Central memory CD8-positive, alpha-beta T cell (primary cell): ENCODE measurements around the gene ITPK1.
"Not testable (repeated sequence)": the region's sequence is repeated elsewhere in the genome, so short reads cannot be mapped to it uniquely, and the experiment has no call there.

ENCODE experiments used
- ATAC-seq: fragments of 150-1000 bp; cut with Tn5 transposase; replicated peaks from 2 replicates; pipeline ENCODE4 v1.10.0; 2022; ENCODE audit warnings: mild to moderate bottlenecking, moderate FRiP score, moderate number of reproducible peaks; ENCODE audit not compliant: poor library complexity, severe bottlenecking; ENCODE audit errors: extremely low read depth
- DNase-seq, 2 donors: peaks; one replicate each; pipeline ENCODE4 v3.0.0; 2021; ENCODE audit warnings: low spot score in 2 of 2
- H3K27ac Mint-ChIP-seq: one replicate; pipeline ENCODE4 v1.8.0; 2022; ENCODE audit warnings: low read depth, mild to moderate bottlenecking, moderate library complexity, mixed read lengths
- H3K27me3 Mint-ChIP-seq: one replicate; pipeline ENCODE4 v1.8.0; 2022; ENCODE audit warnings: mixed read lengths
- H3K36me3 Mint-ChIP-seq: one replicate; pipeline ENCODE4 v1.8.0; 2022; ENCODE audit warnings: mild to moderate bottlenecking, moderate library complexity, mixed read lengths; ENCODE audit not compliant: insufficient read depth
- H3K4me1 Mint-ChIP-seq: one replicate; pipeline ENCODE4 v1.8.0; 2022; ENCODE audit warnings: mixed read lengths
- H3K4me3 Mint-ChIP-seq: one replicate; pipeline ENCODE4 v1.8.0; 2022; ENCODE audit warnings: mild to moderate bottlenecking, moderate library complexity, mixed read lengths
- H3K9me3 Mint-ChIP-seq: one replicate; pipeline ENCODE4 v1.8.0; 2022; ENCODE audit warnings: mixed read lengths

The ITPK1 gene

DNA sequence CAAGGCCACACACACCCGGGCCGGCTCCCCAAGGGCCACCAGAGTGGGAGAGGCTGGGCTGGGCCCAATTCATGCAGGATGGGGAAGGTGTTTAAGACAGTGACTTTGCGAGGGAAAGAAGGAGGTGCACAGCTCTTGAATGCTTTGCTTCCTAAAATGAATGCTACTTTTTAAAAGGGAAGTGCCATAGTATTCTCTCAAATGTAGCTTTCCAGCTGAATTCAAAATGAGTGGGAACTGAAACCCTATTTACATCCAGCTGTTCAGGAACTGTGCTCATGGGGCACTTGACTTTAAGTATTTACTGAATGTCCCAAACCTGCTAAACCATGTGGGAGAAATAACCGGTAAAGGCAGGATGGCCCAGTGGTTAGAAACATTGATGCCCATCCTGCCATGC is 7.6 kb downstream of the ITPK1 start:
- H3K27ac Mint-ChIP-seq, result no peak overlapping the region
- H3K36me3 Mint-ChIP-seq, result peaks cover 1% of the 10 kb centered on the region
- no peak overlapping the region for H3K4me3 Mint-ChIP-seq
- H3K27me3 Mint-ChIP-seq, result no peaks in the 10 kb centered on the region
- peaks cover 27% of the 10 kb centered on the region for H3K4me1 Mint-ChIP-seq
- no peak for ATAC-seq
- DNase-seq, result no peak
- no peaks in the 10 kb centered on the region for H3K9me3 Mint-ChIP-seq

DNA sequence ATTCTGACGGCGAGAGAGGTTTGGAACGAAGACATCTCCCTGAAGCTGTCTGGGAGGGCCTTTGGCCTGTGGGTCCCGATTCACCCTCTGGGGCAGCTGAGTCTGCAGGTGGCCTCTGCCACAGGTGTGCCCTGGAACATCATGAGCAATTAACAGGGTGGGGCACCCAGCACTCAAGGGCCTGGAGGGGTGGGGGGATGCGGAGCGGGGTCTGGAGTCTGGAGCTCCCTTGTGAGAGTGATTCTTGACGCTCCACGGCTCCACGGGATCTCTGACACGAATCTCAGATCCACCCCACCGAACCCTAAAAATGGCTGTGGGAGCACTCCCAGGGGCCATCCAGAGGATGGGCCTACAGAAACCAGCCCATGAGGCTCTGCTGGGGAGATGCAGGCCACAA is 8.3 kb downstream of the ITPK1 start:
- Mint-ChIP-seq H3K4me3 (no peak overlapping the region), H3K9me3 (no peaks in the 10 kb centered on the region), H3K27me3 (no peaks in the 10 kb centered on the region), H3K4me1 (peaks cover 21% of the 10 kb centered on the region), H3K36me3 (no peaks in the 10 kb centered on the region), H3K27ac (no peak overlapping the region)
- ATAC-seq (no peak), DNase-seq (no peak)

DNA sequence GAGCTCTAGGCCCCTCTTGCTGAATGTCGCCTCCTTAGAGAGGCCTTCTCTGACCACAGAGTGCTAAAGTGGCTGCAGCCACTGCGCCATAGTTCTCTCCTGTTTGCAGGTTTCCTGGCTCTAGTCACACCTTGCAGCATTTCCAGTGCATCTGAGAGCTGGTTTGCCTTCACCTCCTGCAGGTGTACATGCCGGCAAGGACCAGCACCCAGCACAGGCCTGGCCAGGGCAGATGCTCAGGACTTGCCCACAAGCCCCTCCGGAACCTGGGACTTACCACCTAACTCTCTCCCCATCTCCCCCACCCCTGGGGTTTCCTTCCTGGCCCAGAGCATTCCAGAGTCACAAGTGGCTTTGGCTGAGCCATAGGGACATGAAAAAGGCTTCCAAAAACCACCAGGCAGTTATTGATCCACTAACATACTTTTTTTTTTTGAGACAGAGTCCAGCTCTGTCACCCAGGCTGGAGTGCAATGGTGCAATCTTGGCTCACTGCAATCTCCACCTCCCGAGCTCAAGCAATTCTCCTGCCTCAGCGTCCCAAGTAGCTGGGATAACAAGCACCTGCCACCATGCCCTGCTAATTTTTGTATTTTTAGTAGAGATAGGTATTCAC is 9.1 kb downstream of the ITPK1 start:
- ATAC-seq, result no peak
- no peaks in the 10 kb centered on the region for H3K9me3 Mint-ChIP-seq

DNA sequence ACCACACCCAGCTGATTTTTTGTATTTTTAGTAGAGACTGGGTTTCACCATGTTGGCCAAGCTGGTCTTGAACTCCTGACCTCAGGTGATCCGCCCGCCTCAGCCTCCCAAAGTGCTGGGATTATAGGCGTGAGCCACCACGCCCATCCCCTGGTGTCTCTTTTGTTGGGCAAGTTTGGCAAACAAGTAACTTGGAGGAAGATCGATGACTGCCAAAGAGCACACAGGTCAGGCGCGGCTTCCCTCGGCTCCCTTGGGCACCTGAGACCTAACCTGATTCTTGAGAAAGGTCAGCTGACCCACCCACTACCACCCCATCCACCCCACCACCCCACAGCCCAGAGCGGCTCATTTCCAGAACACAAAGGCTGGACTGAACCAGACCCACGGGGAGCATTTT is 9.9 kb downstream of the ITPK1 start:
- DNase-seq, H3K4me3 Mint-ChIP-seq, ATAC-seq, H3K27me3 Mint-ChIP-seq, H3K36me3 Mint-ChIP-seq, H3K9me3 Mint-ChIP-seq: not testable (repeated sequence)
- Mint-ChIP-seq H3K4me1 (peaks cover 20% of the 10 kb centered on the region), H3K27ac (peak overlapping the region; percentile 29)

More for the DNA sequence above, 9.1 kb downstream of the ITPK1 start:
- Mint-ChIP-seq H3K36me3 (no peaks in the 10 kb centered on the region), H3K4me3 (no peak overlapping the region), H3K27me3 (no peaks in the 10 kb centered on the region), H3K4me1 (peaks cover 20% of the 10 kb centered on the region), H3K27ac (no peak overlapping the region)
- DNase-seq, result no peak

- Mint-ChIP-seq H3K27me3 (no peaks in the 10 kb centered on the region), H3K27ac (peak overlapping the region; percentile 29), H3K9me3 (no peaks in the 10 kb centered on the region), H3K4me3 (no peak overlapping the region), H3K36me3 (no peaks in the 10 kb centered on the region), H3K4me1 (peaks cover 20% of the 10 kb centered on the region)
- no peak for DNase-seq
- no peak for ATAC-seq
Measured at GRCh38 chr14:93105362-93105761, 10.4 kb downstream of the ITPK1 start.

- Mint-ChIP-seq H3K27ac (no peak overlapping the region), H3K4me3 (no peak overlapping the region), H3K9me3 (no peaks in the 10 kb centered on the region), H3K4me1 (peaks cover 20% of the 10 kb centered on the region), H3K36me3 (no peaks in the 10 kb centered on the region), H3K27me3 (no peaks in the 10 kb centered on the region)
- DNase-seq, result no peak
- no peak for ATAC-seq
Measured at GRCh38 chr14:93104961-93105360, 10.8 kb downstream of the ITPK1 start.

DNA sequence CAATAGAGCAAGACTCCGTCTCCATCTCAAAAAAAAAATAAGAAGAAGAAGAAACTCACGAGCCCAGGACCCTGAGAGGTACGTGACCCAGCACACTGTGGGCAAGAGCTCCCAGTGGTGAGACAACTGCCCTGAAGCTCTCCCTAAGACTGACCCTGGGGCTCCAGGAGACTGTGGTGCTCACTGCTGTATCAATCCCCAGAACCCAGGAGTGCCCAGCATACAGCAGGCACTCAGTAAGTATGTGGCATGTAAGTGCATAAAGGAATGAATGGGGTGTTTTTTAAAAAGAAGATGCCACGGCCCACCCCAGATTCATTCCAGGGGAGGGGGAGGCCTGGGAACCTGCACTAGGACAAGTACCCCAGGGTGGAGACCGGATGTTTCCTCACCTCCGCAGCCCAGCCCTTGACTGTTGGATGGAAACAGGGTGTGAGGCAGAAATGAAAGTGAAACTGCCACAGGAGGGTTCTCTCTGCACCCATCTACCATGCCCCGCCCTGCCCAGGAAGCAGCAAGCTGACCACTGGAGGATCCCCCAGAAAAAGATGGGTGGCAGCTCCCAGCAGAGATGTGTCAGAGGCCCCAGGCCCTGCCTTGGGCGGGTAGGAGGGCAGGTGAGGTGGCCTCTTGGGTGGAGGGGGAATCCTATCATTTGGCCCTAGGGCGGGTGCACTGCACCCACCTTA is 12.2 kb downstream of the ITPK1 start:
- peak; percentile 27 to 45 for DNase-seq
- Mint-ChIP-seq H3K27me3 (no peaks in the 10 kb centered on the region), H3K36me3 (no peaks in the 10 kb centered on the region), H3K9me3 (no peaks in the 10 kb centered on the region), H3K4me3 (peak overlapping the region; percentile 84), H3K4me1 (peaks cover 20% of the 10 kb centered on the region), H3K27ac (peak overlapping the region; percentile 93)
- ATAC-seq, result peak; percentile 96

DNA sequence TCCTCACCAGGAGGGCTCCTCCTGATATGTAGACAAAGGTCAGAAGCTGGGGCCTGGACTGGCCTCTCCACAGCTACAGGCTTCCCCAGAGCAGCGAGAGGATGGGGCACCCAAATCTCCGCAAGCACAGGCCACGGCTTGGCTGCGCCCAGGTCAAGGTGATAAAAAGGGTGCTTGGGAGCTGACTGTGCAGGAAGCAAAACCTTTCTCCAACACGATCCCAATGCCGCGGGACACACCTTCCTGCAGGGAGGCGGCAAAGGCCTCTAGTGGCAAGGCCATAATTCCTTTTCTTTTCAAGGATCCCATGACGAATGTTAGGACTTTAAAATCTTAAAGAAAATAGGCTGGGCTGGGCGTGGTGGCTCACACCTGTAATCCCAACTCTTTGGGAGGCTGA is 13.6 kb downstream of the ITPK1 start:
- no peaks in the 10 kb centered on the region for H3K9me3 Mint-ChIP-seq
- DNase-seq (no peak), ATAC-seq (no peak)
- peak overlapping the region; percentile 93 for H3K27ac Mint-ChIP-seq
- no peaks in the 10 kb centered on the region for H3K27me3 Mint-ChIP-seq
- H3K36me3 Mint-ChIP-seq, result peaks cover 2% of the 10 kb centered on the region
- peaks cover 22% of the 10 kb centered on the region for H3K4me1 Mint-ChIP-seq
- peak overlapping the region; percentile 31 for H3K4me3 Mint-ChIP-seq

GRCh38 chr14:93101181-93101580 is 14.5 kb downstream of the ITPK1 start:
- peaks cover 17% of the 10 kb centered on the region for H3K4me1 Mint-ChIP-seq
- H3K9me3 Mint-ChIP-seq, result no peaks in the 10 kb centered on the region
- DNase-seq (no peak), ATAC-seq (no peak)
- no peak overlapping the region for H3K4me3 Mint-ChIP-seq
- H3K27me3 Mint-ChIP-seq, result no peaks in the 10 kb centered on the region
- H3K27ac Mint-ChIP-seq, result peak overlapping the region; percentile 35
- H3K36me3 Mint-ChIP-seq, result peaks cover 2% of the 10 kb centered on the region

DNA sequence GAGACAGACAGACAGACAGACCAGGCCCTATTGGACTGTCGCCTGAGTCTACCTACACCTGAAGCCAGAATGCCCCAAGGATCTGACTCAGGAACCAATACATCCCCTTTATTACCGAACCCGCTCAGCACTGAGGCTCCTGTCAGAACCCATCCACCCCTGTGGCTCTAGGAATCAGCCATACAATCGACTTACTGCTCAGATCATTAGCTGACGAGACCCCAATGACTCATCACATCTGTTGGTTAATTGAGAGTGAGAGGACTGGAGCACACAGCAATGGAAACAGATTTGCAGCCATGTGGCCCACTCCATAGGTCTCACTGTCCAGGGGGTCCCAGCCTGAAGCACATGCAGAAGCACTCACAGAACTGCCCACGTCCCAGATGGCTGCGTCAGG is 15.2 kb downstream of the ITPK1 start:
- ATAC-seq (no peak), DNase-seq (no peak)
- no peaks in the 10 kb centered on the region for H3K9me3 Mint-ChIP-seq
- H3K27me3 Mint-ChIP-seq, result no peaks in the 10 kb centered on the region
- H3K36me3 Mint-ChIP-seq, result peaks cover 2% of the 10 kb centered on the region
- H3K4me1 Mint-ChIP-seq, result peaks cover 23% of the 10 kb centered on the region
- H3K27ac Mint-ChIP-seq, result peak overlapping the region; percentile 35
- H3K4me3 Mint-ChIP-seq, result no peak overlapping the region

DNA sequence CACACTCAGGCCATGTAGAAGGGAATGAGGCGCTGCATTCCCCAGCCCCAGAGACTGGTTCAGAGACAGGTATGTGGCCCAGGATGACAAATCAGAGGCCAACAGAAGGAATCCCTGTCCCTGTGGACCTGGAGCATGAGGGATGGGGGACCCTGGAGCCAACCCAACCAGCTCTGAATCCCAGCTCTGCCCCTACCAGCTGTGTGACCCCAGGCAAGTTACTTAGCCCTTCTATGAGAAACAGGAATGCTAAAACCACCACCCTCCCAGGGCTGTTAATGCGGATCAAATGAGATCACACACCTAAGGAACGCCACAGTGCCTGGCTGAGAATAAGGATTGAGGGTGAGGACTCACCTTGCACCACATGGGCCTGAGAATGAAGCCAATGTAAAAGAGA is 15.6 kb downstream of the ITPK1 start:
- ATAC-seq (no peak), DNase-seq (no peak)
- Mint-ChIP-seq H3K4me1 (peaks cover 25% of the 10 kb centered on the region), H3K36me3 (peaks cover 2% of the 10 kb centered on the region), H3K4me3 (no peak overlapping the region), H3K9me3 (no peaks in the 10 kb centered on the region), H3K27ac (no peak overlapping the region), H3K27me3 (no peaks in the 10 kb centered on the region)

- H3K36me3 Mint-ChIP-seq, result peaks cover 2% of the 10 kb centered on the region
- ATAC-seq (no peak), DNase-seq (no peak)
- H3K27me3 Mint-ChIP-seq, result no peaks in the 10 kb centered on the region
- H3K4me1 Mint-ChIP-seq, result peaks cover 30% of the 10 kb centered on the region
- H3K4me3 Mint-ChIP-seq, result no peak overlapping the region
- H3K27ac Mint-ChIP-seq, result no peak overlapping the region
- H3K9me3 Mint-ChIP-seq, result no peaks in the 10 kb centered on the region
Measured at GRCh38 chr14:93099643-93100042, 16.1 kb downstream of the ITPK1 start.

DNA sequence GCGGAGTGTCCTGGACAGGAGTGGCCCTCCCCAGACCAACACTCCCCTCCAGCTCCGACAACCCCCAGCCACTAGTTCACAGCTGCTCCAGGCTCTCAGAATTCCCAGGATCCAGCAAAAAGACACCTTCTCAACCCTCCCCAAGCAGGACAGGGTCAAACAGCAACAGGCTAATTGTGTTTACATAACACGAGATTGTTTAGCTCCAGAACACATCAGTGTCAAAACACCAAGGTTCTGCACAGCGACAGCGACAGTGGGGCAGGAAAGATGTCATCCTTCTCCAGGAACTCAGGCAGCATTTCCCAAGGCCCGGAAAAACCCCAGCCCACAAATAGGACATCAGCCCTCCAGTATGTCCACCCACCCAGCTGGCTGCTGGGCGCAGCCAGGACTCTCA is 16.5 kb downstream of the ITPK1 start:
- Mint-ChIP-seq H3K27ac (no peak overlapping the region), H3K9me3 (no peaks in the 10 kb centered on the region), H3K27me3 (no peaks in the 10 kb centered on the region), H3K4me3 (no peak overlapping the region), H3K36me3 (peaks cover 2% of the 10 kb centered on the region), H3K4me1 (peaks cover 32% of the 10 kb centered on the region)
- no peak for ATAC-seq
- no peak for DNase-seq
